ENCODE measurements around the gene ARID3A.

The ARID3A gene

DNA sequence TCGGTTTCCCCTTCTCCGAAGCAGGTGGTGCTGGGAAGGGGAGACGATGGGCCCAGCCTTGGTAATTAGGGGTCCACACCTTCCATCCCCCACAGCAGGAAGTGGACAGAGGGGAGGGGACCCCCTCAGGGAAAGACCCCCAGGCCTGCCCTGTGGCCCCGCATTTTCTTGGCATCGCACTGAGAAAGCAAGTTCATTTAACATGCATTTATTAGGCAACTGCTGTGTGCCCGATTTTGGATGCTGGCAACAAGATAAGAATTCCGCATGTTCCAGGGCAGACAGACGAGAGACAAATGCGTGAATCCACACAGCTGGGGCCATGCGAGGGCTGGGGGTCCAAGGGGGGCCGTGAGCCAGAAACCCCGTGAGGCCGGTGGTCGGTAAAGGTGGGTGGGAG lies 28.4 kb downstream of the ARID3A start:
- H3K4me3 ChIP-seq (ENCODE audit: insufficient read depth, low read length, poor library complexity, severe bottlenecking): no peak overlapping the region
- H3K79me2 ChIP-seq (ENCODE audit: insufficient read depth, low read length): no peaks in the 10 kb centered on the region
- H3K4me2 ChIP-seq (ENCODE audit: low read depth, low read length, poor library complexity, severe bottlenecking): no peak overlapping the region
- no peaks in the 10 kb centered on the region for H4K20me1 ChIP-seq (ENCODE audit: low read depth, low read length)
- H3K9me3 ChIP-seq (ENCODE audit: insufficient read depth, low read length): no peaks in the 10 kb centered on the region
- H3F3A ChIP-seq (ENCODE audit: insufficient read depth): no peaks in the 10 kb centered on the region
- H3K27ac ChIP-seq (ENCODE audit: low read depth, low read length): no peak overlapping the region
- H3K27me3 ChIP-seq (ENCODE audit: low read length): no peaks in the 10 kb centered on the region
- H3K9ac ChIP-seq (ENCODE audit: low read length): no peak overlapping the region
- no peaks in the 10 kb centered on the region for H3K9me2 ChIP-seq (replicated peaks; ENCODE audit: insufficient read depth, low read length)
- H2AFZ ChIP-seq (ENCODE audit: low read depth, low read length, severe bottlenecking): no peak overlapping the region
- no peak for TF ChIP-seq EZH2phosphoT487 (conservative IDR thresholded peaks at IDR 0.05; ENCODE audit: low read length)
- TF ChIP-seq CTCF (IDR thresholded peaks at IDR 0.05; ENCODE audit: insufficient read depth, low read length, poor library complexity, severe bottlenecking): no peak
- no peaks in the 10 kb centered on the region for H3K36me3 ChIP-seq (ENCODE audit: low read length)

DNA sequence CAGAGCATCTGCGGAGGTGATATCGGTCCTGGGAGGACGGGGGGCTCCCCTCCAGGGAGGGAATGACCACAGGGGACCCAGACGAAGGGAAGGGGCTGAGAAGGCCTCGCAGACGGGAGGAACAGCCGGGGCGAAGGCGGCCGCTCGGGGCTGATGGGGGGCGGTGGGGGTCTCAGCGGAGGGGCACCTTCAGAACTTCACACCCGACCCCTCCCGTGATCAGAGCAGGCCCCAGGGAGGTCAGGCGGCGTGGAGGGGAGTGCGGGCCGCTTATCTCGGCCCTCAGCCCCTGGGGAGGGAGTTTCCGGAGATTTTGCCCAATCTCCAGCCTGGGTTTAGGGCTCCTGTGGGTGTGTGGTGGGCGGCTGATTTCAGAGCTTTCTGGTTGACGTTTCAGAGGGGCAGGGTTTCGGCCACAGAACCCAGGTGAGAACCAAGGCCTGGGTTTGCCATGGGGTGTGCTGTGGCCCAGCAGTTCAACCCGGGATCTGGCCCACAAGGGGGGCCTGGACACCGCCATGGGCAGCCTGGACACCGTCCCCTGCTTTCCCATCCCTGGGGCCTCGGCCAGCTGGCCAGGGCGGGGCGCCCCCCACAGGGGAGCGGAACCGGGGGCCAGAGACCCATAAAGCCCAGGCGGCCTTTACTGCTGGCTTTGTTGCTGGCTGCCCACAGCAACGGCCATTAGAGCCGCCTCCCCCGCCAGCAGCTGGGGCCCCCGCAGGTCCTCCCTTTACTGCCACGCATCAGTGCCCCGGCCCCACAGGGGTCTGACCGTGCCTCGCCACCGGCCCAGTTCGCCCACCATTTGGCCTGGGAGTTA lies 29.0 kb downstream of the ARID3A start:
- Histone ChIP-seq H3K27ac (ENCODE audit: low read depth, low read length) (no peak overlapping the region), H3K79me2 (ENCODE audit: insufficient read depth, low read length) (no peaks in the 10 kb centered on the region), H3K36me3 (ENCODE audit: low read length) (no peaks in the 10 kb centered on the region), H3K9me2 (replicated peaks; ENCODE audit: insufficient read depth, low read length) (no peaks in the 10 kb centered on the region), H4K20me1 (ENCODE audit: low read depth, low read length) (no peaks in the 10 kb centered on the region), H3K4me2 (ENCODE audit: low read depth, low read length, poor library complexity, severe bottlenecking) (no peak overlapping the region), H3K4me3 (ENCODE audit: insufficient read depth, low read length, poor library complexity, severe bottlenecking) (no peak overlapping the region), H2AFZ (ENCODE audit: low read depth, low read length, severe bottlenecking) (no peak overlapping the region), H3K9ac (ENCODE audit: low read length) (no peak overlapping the region), H3K9me3 (ENCODE audit: insufficient read depth, low read length) (no peaks in the 10 kb centered on the region), H3K27me3 (ENCODE audit: low read length) (no peaks in the 10 kb centered on the region), H3F3A (ENCODE audit: insufficient read depth) (no peaks in the 10 kb centered on the region)
- TF ChIP-seq CTCF (IDR thresholded peaks at IDR 0.05; ENCODE audit: insufficient read depth, low read length, poor library complexity, severe bottlenecking): no peak

GRCh38 chr19:955803-956765 lies 30.2 kb downstream of the ARID3A start:
- Histone ChIP-seq H4K20me1 (ENCODE audit: low read depth, low read length) (no peaks in the 10 kb centered on the region), H3K36me3 (ENCODE audit: low read length) (no peaks in the 10 kb centered on the region), H3K79me2 (ENCODE audit: insufficient read depth, low read length) (no peaks in the 10 kb centered on the region), H3K9ac (ENCODE audit: low read length) (no peak overlapping the region), H2AFZ (ENCODE audit: low read depth, low read length, severe bottlenecking) (no peak overlapping the region), H3K27ac (ENCODE audit: low read depth, low read length) (no peak overlapping the region), H3K9me2 (replicated peaks; ENCODE audit: insufficient read depth, low read length) (no peaks in the 10 kb centered on the region), H3K27me3 (ENCODE audit: low read length) (no peaks in the 10 kb centered on the region), H3K4me3 (ENCODE audit: insufficient read depth, low read length, poor library complexity, severe bottlenecking) (no peak overlapping the region), H3K4me2 (ENCODE audit: low read depth, low read length, poor library complexity, severe bottlenecking) (no peak overlapping the region), H3F3A (ENCODE audit: insufficient read depth) (no peaks in the 10 kb centered on the region), H3K9me3 (ENCODE audit: insufficient read depth, low read length) (no peaks in the 10 kb centered on the region)
- TF ChIP-seq CTCF (IDR thresholded peaks at IDR 0.05; ENCODE audit: insufficient read depth, low read length, poor library complexity, severe bottlenecking): no peak
- TF ChIP-seq EZH2phosphoT487 (conservative IDR thresholded peaks at IDR 0.05; ENCODE audit: low read length): no peak
